Islet of Langerhans (tissue), 1 donor: ENCODE data around the gene CD38.
A peak's percentile ranks its signal among the peaks of the same experiment; 100 is the strongest.
"Not testable (repeated sequence)": the region's sequence is repeated elsewhere in the genome, so short reads cannot be mapped to it uniquely, and the experiment has no call there.

Source experiments
- FAIRE-seq: peaks from one replicate; lab custom pipeline; 2011; peaks lifted over from hg19 to GRCh38; lab: Jason Lieb, UNC

Gene CD38

DNA sequence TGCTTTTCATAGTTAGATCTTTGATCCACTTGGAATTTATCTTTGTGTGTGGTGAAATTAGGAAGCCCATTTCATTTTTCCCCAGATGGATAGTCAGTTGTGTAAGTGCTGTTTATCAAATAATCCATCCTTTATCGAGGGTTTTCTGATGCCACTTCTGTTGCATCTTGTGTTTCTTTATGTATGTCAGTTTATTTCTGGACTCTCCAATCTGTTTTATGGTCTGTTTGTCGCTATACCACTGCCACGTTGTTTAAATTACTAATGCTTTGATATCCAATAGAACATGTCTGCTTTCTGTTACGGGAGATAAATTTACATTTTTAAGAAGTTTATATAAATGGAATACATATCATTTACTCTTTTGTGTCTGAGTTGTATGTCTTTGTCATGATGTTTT, 21.0 kb downstream of the CD38 start:
- no peak for FAIRE-seq

GRCh38 chr4:15799701-15800100, 21.6 kb downstream of the CD38 start:
- FAIRE-seq, result no peak

GRCh38 chr4:15802497-15802896, 24.4 kb downstream of the CD38 start:
- not testable (repeated sequence) for FAIRE-seq

GRCh38 chr4:15805583-15806517, 27.7 kb downstream of the CD38 start:
- FAIRE-seq, result peak; percentile 64

DNA sequence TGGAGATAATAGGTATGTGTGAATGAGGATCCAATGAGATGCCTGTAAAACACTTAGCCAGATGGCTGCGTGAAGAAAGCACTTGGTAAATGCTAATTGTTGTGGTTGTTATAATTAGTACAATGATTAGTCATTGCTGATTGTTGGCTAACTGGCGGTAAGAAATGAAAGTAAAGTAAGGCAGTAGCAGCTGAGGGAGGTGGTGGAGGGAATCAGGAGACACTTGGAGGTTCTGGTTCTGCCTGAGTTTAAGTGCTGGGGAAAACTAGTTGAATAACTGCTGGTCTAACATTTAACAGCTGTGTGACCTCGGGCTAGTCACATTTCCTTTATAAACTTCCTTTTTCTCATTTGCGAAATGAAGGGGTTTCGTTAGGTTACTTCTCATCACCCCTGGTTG, 30.9 kb downstream of the CD38 start:
- no peak for FAIRE-seq

DNA sequence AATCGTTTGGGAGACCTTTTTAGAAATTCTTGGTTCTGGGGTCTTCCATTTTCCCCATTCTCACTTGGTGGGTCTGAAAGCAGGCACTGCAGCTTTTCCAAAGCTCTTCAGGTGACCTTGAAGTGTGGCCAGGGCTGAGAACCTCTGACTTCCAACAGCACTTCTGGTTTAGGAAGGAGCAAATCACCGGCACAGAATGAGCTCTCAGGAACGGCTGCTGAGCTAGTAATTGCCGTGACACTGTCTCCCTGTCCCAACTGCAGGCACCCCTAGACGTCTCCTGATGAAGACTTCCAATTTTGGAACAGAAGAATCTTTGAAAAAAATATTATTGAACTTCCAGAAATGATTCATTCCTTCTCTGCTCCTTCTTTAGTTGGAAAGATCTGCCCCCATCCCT, 31.3 kb downstream of the CD38 start:
- no peak for FAIRE-seq

- FAIRE-seq, result no peak
Measured at GRCh38 chr4:15811703-15812337, 33.7 kb downstream of the CD38 start.

- FAIRE-seq, result no peak
Measured at GRCh38 chr4:15832523-15833451, 54.7 kb downstream of the CD38 start.

DNA sequence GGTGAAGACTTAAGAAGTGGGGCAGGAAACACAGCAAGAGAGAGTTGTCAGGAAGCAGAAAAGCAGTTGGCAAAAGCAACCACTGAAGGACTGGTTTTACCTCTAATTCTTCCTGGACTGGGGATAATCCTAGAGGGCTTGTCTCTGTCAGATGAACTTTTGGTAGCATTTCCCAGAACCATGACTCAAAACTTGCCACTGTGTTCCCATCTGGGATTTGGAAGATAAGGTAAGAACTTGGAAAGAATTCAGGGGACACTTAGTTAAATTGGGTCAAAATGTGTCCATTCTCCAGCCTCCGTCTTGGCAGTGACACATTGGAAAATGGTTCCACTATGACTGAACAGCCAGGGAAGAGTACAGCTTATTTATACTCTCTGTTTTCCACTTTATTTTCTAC, 55.7 kb downstream of the CD38 start:
- FAIRE-seq, result no peak

DNA sequence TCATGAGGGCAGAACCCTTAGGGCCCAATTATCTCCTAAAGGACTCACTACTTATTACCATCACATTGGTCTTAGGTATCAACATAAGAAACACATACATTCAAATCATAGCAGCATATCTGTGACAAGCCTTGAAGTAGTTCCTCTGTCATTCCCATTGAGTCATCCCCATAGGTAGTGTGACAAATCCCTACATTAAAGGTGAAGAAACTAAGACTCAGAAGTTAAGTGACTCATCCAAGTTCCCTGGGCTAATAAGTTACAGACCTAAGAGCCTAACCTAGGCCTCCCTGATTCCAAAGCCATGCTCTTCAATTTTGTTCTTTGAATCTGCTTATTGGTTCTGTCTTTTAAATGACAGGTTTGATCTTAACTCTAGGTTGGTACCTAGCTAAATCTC, 58.2 kb downstream of the CD38 start:
- no peak for FAIRE-seq

- no peak for FAIRE-seq
Measured at GRCh38 chr4:15837591-15837990, 59.5 kb downstream of the CD38 start.

GRCh38 chr4:15841194-15841730, 63.1 kb downstream of the CD38 start:
- FAIRE-seq, result not testable (repeated sequence)

- no peak for FAIRE-seq
Measured at GRCh38 chr4:15847746-15848145, 69.6 kb downstream of the CD38 start.

DNA sequence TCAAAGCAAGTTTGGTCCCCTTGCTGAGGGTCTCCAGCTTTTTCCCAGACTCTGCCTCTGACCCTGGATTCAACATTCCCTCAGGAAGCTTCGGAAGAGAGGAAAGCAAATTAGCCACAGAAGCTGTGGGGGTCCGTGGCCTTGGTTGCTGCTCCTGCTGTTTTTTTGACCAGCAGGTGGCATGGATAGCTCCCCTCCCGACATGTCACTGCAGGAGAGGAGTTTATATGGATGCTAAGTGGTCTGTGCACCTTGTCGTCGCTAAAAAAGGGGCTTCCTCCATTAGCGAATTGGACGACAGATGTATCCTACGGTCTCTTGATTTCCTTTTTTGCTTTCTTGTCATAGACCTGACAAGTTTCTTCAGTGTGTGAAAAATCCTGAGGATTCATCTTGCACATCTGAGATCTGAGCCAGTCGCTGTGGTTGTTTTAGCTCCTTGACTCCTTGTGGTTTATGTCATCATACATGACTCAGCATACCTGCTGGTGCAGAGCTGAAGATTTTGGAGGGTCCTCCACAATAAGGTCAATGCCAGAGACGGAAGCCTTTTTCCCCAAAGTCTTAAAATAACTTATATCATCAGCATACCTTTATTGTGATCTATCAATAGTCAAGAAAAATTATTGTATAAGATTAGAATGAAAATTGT, 70.2 kb downstream of the CD38 start:
- no peak for FAIRE-seq

DNA sequence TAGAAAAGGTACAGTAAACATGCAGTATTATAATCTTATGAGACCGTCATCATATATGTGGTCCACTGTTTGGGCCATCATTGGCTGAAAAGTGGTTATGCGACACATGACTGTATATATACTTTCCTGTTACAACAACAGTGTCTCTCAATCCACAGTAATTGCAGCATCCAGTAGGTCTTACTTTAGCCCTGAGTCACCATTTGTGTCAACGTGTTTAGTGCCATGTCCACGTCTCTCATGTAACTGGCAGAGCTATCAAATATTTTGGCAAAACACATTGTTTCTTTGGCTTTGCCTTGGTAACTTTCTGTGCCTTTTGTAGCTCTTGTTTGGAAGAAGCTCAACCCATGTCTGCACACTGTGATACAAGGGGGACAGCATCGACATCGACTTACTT, 73.8 kb downstream of the CD38 start:
- FAIRE-seq, result no peak

- no peak for FAIRE-seq
Measured at GRCh38 chr4:15852524-15852923, 74.4 kb downstream of the CD38 start.

- no peak for FAIRE-seq
Measured at GRCh38 chr4:15853345-15853744, 75.2 kb downstream of the CD38 start.

- no peak for FAIRE-seq
Measured at GRCh38 chr4:15855804-15856475, 77.8 kb downstream of the CD38 start.

DNA sequence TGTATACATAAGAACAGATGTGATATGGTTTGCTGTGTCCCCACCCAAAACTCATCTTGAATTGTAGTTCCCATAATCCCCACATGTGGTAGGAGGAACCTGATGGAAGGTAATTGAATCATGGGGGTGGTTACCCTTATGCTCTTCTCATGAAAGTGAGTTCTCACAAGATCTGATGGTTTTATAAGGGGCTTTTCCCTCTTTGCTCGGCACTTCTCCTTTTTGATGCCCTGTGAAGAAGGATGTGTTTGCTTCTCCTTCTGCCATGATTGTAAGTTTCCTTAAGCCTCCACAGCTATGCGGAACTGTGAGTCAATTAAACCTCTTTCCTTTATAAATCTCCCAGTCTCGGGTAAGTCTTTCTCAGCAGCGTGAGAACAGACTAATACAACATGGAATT, 83.1 kb downstream of the CD38 start:
- FAIRE-seq, result not testable (repeated sequence)

GRCh38 chr4:15864651-15865566, 86.8 kb downstream of the CD38 start:
- FAIRE-seq, result no peak
